Spleen (tissue), 7 donors: ENCODE measurements around the gene VPS37B.

Experiments
- POLR2A ChIP-seq, 3 donors: fragments of 450-650 bp; IDR thresholded peaks; one replicate each; pipeline ENCODE4 v1.5.1; 2017; ENCODE audit warnings: antibody characterized with exemption in 3 of 3, mild to moderate bottlenecking in 1 of 3
- POLR2AphosphoS5 ChIP-seq, 3 donors: sonication (generic); formaldehyde crosslinking; IDR thresholded peaks; one replicate each; pipeline ENCODE4 v1.5.1; 2017; ENCODE audit warnings: antibody characterized with exemption in 3 of 3
- TF ChIP-seq, protein P1 (sequence below), 11 experiments: fragments of 200-600 bp in 7 of 11; fragments of 450-650 bp in 4 of 11; sonication (generic) in 4 of 11; IDR thresholded peaks in 8 of 11; conservative IDR thresholded peaks in 3 of 11; 1 replicate in 7 of 11; 2 replicates in 4 of 11; pipeline versions ENCODE4 v1.4.0 to v1.8.0; 2016 to 2021; ENCODE audit warnings: antibody characterized with exemption in 11 of 11, inconsistent platforms in 4 of 11, mild to moderate bottlenecking in 1 of 11
- donor health status: DM: no; HTN: no; CAD: no; lungs with moderate emphysema.
- donor health status: DM: no; HTN: no; CAD: no.
- donor health status: DM: no; HTN: no; CAD: no.

DNA sequence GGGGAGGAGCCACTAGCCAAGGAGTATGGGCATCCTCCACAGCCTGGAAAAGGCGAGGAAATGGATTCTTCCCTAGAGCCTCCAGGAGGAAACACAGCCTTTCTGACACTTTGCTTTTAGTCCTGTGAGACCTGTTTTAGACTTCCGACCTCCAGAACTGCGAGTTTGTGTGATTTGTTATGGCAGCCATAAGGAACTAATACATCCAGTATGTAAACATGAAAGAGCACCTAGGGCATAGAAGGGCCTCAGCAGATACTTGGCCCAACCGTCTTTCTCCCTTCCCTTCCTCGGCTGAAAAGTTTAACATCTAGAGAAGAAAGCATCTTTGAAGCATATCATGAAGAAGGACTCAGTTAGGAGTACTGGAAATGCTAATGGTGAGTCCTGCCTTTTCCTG, 57.1 kb downstream of the VPS37B start:
- TF ChIP-seq, protein P1, sequence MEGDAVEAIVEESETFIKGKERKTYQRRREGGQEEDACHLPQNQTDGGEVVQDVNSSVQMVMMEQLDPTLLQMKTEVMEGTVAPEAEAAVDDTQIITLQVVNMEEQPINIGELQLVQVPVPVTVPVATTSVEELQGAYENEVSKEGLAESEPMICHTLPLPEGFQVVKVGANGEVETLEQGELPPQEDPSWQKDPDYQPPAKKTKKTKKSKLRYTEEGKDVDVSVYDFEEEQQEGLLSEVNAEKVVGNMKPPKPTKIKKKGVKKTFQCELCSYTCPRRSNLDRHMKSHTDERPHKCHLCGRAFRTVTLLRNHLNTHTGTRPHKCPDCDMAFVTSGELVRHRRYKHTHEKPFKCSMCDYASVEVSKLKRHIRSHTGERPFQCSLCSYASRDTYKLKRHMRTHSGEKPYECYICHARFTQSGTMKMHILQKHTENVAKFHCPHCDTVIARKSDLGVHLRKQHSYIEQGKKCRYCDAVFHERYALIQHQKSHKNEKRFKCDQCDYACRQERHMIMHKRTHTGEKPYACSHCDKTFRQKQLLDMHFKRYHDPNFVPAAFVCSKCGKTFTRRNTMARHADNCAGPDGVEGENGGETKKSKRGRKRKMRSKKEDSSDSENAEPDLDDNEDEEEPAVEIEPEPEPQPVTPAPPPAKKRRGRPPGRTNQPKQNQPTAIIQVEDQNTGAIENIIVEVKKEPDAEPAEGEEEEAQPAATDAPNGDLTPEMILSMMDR (IDR thresholded peaks at IDR 0.05 in 8 of 11, conservative IDR thresholded peaks at IDR 0.05 in 3 of 11): no peak
- TF ChIP-seq POLR2AphosphoS5 (IDR thresholded peaks at IDR 0.05) (no peak), POLR2A (IDR thresholded peaks at IDR 0.05) (no peak)
